Astrocyte of the spinal cord (primary cell): ENCODE results near the gene NFIC.

Source experiments
- DNase-seq: peaks from one replicate; pipeline ENCODE4 v3.0.0; 2011; ENCODE audit warnings: low read depth, low spot score
- H3K4me3 ChIP-seq: 2 replicates; pipeline ENCODE4 v1.5.1; 2011; ENCODE audit warnings: low read depth, mild to moderate bottlenecking, low read length, moderate library complexity
- CTCF ChIP-seq: IDR thresholded peaks from 2 replicates; pipeline ENCODE4 v1.5.1; 2012; ENCODE audit warnings: low read depth, mild to moderate bottlenecking, low read length, inconsistent platforms
- in situ Hi-C: cut with HindIII; loops from 2 replicates; pipeline ENCODE4 v1.10.0; 2017; ENCODE audit warnings: low sequenced_read_pairs

NFIC gene

GRCh38 chr19:3500429-3501101 is 134.2 kb downstream of the NFIC start, which contains the start of gene DOHH:
DOHH (minus strand) TSS chr19:3500674; CDS start chr19:3496814, 3,860 bp downstream.
- no peak for TF ChIP-seq CTCF
- in situ Hi-C loops: no loop called here
- DNase-seq: peak; percentile 97
- H3K4me3 ChIP-seq: peak within 1 kb of the TSS; percentile 91

GRCh38 chr19:3501780-3502179 is 135.4 kb downstream of the NFIC start:
- TF ChIP-seq CTCF: no peak
- DNase-seq: no peak
- in situ Hi-C loops: no loop called here
- no peak overlapping the region for H3K4me3 ChIP-seq

GRCh38 chr19:3503036-3503572 is 136.7 kb downstream of the NFIC start:
- TF ChIP-seq CTCF: no peak
- H3K4me3 ChIP-seq: no peak overlapping the region
- in situ Hi-C loops: no loop called here
- no peak for DNase-seq

GRCh38 chr19:3504735-3505134 is 138.4 kb downstream of the NFIC start:
- in situ Hi-C loops: no loop called here
- TF ChIP-seq CTCF: no peak
- DNase-seq: no peak
- no peak overlapping the region for H3K4me3 ChIP-seq

- peak within 1 kb of the TSS; percentile 90 for H3K4me3 ChIP-seq
- in situ Hi-C loops: no loop called here
- TF ChIP-seq CTCF: no peak
Measured at GRCh38 chr19:3505598-3506383, 139.4 kb downstream of the NFIC start, which contains the start of gene FZR1. FZR1 (plus strand) TSS chr19:3506311; CDS start chr19:3522990, 16,679 bp downstream.

GRCh38 chr19:3506384-3507340 is 140.3 kb downstream of the NFIC start:
- in situ Hi-C loops: no loop called here

More at GRCh38 chr19:3505598-3506383, 139.4 kb downstream of the NFIC start, which contains the start of gene FZR1:
- DNase-seq: peak; percentile 99

More at GRCh38 chr19:3506384-3507340, 140.3 kb downstream of the NFIC start:
- peak overlapping the region; percentile 90 for H3K4me3 ChIP-seq
- no peak for TF ChIP-seq CTCF
- DNase-seq: no peak
